K562 (cell line): ENCODE data around the gene KCNH2. TPM values are rescaled to one million over a fixed set of nuclear protein-coding genes. Genes with fewer than 3 reads are reported as not detected.

Experiments
- CTBP1 ChIP-seq: fragments of 450-650 bp; IDR thresholded peaks from 2 replicates; pipeline ENCODE4 v1.6.1; 2016; ENCODE audit warnings: borderline replicate concordance
- KLF16 ChIP-seq: IDR thresholded peaks from 2 replicates; pipeline ENCODE4 v1.6.1; 2016; ENCODE audit warnings: antibody characterized with exemption
- MAFK ChIP-seq: IDR thresholded peaks from 2 replicates; pipeline ENCODE4 v1.6.1; 2011; ENCODE audit warnings: low read length, improper control_type of control experiment
- NCOA1 ChIP-seq: fragments of 450-650 bp; IDR thresholded peaks from 2 replicates; pipeline ENCODE4 v1.6.1; 2016; ENCODE audit warnings: low read depth
- TCF7 ChIP-seq: sonication (generic); IDR thresholded peaks from 2 replicates; pipeline ENCODE4 v1.6.1; 2016; ENCODE audit warnings: antibody characterized with exemption, borderline replicate concordance
- ZNF143 ChIP-seq: sonication (generic); formaldehyde crosslinking; IDR thresholded peaks from 2 replicates; pipeline ENCODE4 v1.9.0; 2022; ENCODE audit warnings: mild to moderate bottlenecking, missing genetic modification reagents
- ZNF586 ChIP-seq: fragments of 450-650 bp; formaldehyde crosslinking; conservative IDR thresholded peaks from 2 replicates; pipeline ENCODE4 v1.4.0; 2020; ENCODE audit warnings: mild to moderate bottlenecking, moderate library complexity
- polyA plus RNA-seq, 8 experiments: library from polyadenylated mRNA; depleted of rRNA in 4 of 8; stranded (reverse) in 5 of 8; unstranded in 3 of 8; fragments of >200 nt; fragmentation: Nextera tagmentation in 2 of 8; fragmentation: Illumina TruSeq in 1 of 8; extraction: Ambion mirVana in 2 of 8; extraction: Trizol in 1 of 8; gene quantifications; 2 replicates each; pipeline versions ENCODE4 v1.2.1 to v1.2.3, GENCODE V29; 2011 to 2014; ENCODE audit warnings: inconsistent platforms in 1 of 8, missing spikeins in 1 of 8
- total RNA-seq, 7 experiments: library from RNA; depleted of rRNA in 6 of 7; stranded (reverse); fragments of >200 nt in 6 of 7; fragmentation: Illumina TruSeq in 2 of 7; extraction: Trizol in 2 of 7; gene quantifications; 2 replicates each; pipeline versions ENCODE4 v1.2.1 to v1.2.3, GENCODE V29; 2011 to 2021; ENCODE audit warnings: low replicate concordance in 1 of 7
- TF ChIP-seq, protein P1 (sequence below): fragments of 450-650 bp; IDR thresholded peaks from 2 replicates; pipeline ENCODE4 v1.6.1; 2016; ENCODE audit warnings: mild to moderate bottlenecking, moderate library complexity

KCNH2 gene
- total and polyA plus RNA-seq, 9 of the 15 experiments (the other 6 are each of a cell fraction or from before 2014, with no cell fraction given) = 18.1 to 368 (median 218) TPM

DNA sequence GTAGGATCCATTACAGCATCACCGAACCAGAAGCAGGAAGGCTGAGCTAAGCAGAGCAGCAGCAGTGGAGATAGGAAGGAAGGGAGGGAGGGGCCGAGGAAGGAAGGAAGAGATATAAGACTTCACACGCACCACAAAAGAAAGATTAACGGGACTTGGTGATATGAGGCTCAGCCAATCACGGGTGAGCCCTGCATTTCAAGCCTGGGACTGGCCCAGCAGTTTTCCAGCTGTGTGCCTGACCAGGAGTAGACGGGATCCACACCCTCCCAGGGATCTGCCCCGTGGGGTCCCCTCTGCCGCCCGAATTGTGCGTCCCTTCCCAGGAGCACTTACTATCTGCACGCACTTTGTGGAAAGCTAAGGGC lies 30.0 kb upstream of the KCNH2 start (continued):
- 0 out of 2 replicates have a peak, but pooled peaks have one; percentile 52 for TF ChIP-seq ZNF143 (CRISPR knock-in tag)
- peak; percentile 56; the same call in 1 of the 2 replicates for TF ChIP-seq NCOA1
- TF ChIP-seq CTBP1 = peak; percentile 39
- TF ChIP-seq, protein P1, sequence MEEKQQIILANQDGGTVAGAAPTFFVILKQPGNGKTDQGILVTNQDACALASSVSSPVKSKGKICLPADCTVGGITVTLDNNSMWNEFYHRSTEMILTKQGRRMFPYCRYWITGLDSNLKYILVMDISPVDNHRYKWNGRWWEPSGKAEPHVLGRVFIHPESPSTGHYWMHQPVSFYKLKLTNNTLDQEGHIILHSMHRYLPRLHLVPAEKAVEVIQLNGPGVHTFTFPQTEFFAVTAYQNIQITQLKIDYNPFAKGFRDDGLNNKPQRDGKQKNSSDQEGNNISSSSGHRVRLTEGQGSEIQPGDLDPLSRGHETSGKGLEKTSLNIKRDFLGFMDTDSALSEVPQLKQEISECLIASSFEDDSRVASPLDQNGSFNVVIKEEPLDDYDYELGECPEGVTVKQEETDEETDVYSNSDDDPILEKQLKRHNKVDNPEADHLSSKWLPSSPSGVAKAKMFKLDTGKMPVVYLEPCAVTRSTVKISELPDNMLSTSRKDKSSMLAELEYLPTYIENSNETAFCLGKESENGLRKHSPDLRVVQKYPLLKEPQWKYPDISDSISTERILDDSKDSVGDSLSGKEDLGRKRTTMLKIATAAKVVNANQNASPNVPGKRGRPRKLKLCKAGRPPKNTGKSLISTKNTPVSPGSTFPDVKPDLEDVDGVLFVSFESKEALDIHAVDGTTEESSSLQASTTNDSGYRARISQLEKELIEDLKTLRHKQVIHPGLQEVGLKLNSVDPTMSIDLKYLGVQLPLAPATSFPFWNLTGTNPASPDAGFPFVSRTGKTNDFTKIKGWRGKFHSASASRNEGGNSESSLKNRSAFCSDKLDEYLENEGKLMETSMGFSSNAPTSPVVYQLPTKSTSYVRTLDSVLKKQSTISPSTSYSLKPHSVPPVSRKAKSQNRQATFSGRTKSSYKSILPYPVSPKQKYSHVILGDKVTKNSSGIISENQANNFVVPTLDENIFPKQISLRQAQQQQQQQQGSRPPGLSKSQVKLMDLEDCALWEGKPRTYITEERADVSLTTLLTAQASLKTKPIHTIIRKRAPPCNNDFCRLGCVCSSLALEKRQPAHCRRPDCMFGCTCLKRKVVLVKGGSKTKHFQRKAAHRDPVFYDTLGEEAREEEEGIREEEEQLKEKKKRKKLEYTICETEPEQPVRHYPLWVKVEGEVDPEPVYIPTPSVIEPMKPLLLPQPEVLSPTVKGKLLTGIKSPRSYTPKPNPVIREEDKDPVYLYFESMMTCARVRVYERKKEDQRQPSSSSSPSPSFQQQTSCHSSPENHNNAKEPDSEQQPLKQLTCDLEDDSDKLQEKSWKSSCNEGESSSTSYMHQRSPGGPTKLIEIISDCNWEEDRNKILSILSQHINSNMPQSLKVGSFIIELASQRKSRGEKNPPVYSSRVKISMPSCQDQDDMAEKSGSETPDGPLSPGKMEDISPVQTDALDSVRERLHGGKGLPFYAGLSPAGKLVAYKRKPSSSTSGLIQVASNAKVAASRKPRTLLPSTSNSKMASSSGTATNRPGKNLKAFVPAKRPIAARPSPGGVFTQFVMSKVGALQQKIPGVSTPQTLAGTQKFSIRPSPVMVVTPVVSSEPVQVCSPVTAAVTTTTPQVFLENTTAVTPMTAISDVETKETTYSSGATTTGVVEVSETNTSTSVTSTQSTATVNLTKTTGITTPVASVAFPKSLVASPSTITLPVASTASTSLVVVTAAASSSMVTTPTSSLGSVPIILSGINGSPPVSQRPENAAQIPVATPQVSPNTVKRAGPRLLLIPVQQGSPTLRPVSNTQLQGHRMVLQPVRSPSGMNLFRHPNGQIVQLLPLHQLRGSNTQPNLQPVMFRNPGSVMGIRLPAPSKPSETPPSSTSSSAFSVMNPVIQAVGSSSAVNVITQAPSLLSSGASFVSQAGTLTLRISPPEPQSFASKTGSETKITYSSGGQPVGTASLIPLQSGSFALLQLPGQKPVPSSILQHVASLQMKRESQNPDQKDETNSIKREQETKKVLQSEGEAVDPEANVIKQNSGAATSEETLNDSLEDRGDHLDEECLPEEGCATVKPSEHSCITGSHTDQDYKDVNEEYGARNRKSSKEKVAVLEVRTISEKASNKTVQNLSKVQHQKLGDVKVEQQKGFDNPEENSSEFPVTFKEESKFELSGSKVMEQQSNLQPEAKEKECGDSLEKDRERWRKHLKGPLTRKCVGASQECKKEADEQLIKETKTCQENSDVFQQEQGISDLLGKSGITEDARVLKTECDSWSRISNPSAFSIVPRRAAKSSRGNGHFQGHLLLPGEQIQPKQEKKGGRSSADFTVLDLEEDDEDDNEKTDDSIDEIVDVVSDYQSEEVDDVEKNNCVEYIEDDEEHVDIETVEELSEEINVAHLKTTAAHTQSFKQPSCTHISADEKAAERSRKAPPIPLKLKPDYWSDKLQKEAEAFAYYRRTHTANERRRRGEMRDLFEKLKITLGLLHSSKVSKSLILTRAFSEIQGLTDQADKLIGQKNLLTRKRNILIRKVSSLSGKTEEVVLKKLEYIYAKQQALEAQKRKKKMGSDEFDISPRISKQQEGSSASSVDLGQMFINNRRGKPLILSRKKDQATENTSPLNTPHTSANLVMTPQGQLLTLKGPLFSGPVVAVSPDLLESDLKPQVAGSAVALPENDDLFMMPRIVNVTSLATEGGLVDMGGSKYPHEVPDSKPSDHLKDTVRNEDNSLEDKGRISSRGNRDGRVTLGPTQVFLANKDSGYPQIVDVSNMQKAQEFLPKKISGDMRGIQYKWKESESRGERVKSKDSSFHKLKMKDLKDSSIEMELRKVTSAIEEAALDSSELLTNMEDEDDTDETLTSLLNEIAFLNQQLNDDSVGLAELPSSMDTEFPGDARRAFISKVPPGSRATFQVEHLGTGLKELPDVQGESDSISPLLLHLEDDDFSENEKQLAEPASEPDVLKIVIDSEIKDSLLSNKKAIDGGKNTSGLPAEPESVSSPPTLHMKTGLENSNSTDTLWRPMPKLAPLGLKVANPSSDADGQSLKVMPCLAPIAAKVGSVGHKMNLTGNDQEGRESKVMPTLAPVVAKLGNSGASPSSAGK = no peak
- TF ChIP-seq TCF7 = peak; percentile 85; the same call in 1 of the 2 replicates
- TF ChIP-seq MAFK = peak; percentile 70
- TF ChIP-seq KLF16 = peak; percentile 78; the same call in 1 of the 2 replicates
- no peak for TF ChIP-seq ZNF586 (CRISPR knock-in tag)
